Ascending aorta (tissue), 2 donors: Measurements from ENCODE around the gene YIF1A. TPM values are rescaled to one million over a fixed set of nuclear protein-coding genes. Genes with fewer than 3 reads are reported as not detected.
A peak's percentile ranks its signal among the peaks of the same experiment; 100 is the strongest.

ENCODE experiments used
- DNase-seq, 2 donors: peaks; one replicate each; pipeline ENCODE4 v3.0.0-alpha.2; 2019; ENCODE audit warnings: low spot score in 2 of 2
- H3K27ac ChIP-seq, 2 donors: fragments of 200-600 bp; sonication (generic); one replicate each; pipeline ENCODE4 v1.5.1; 2016 to 2017; ENCODE audit warnings: mild to moderate bottlenecking in 1 of 2
- H3K27me3 ChIP-seq: fragments of 200-600 bp; sonication (generic); one replicate; pipeline ENCODE4 v1.5.1; 2017
- H3K36me3 ChIP-seq, 2 donors: fragments of 200-600 bp; sonication (generic); one replicate each; pipeline ENCODE4 v1.5.1; 2016
- H3K4me1 ChIP-seq, 2 donors: fragments of 200-600 bp; sonication (generic); one replicate each; pipeline ENCODE4 v1.5.1; 2016 to 2017; ENCODE audit warnings: mild to moderate bottlenecking in 1 of 2
- H3K4me3 ChIP-seq, 2 donors: fragments of 200-600 bp; sonication (generic); one replicate each; pipeline ENCODE4 v1.5.1; 2016 to 2017; ENCODE audit warnings: mild to moderate bottlenecking in 1 of 2
- H3K9me3 ChIP-seq, 2 donors: fragments of 200-600 bp; sonication (generic); one replicate each; pipeline ENCODE4 v1.5.1; 2016
- intact Hi-C: fragments of 100-400 bp; cut with DNase I; formaldehyde crosslinking; loops from one replicate; pipeline ENCODE4 v1.15.1; 2023
- total RNA-seq: library from RNA; depleted of rRNA; stranded (reverse); fragments of >200 nt; gene quantifications from one replicate; pipeline ENCODE4 v1.1.0, GENCODE V29; 2016
- TF ChIP-seq, protein P1 (sequence below), 3 experiments: fragments of 200-600 bp in 2 of 3; fragments of 450-650 bp in 1 of 3; sonication (generic) in 2 of 3; IDR thresholded peaks; one replicate each; pipeline ENCODE4 v1.5.1; 2016 to 2019; ENCODE audit warnings: antibody characterized with exemption in 3 of 3, mild to moderate bottlenecking in 1 of 3, moderate library complexity in 1 of 3

YIF1A gene
- total RNA-seq, 1 donor from 2014 or later = 161 TPM

GRCh38 chr11:66331542-66332370 lies 42.8 kb upstream of the YIF1A start:
- Histone ChIP-seq H3K27ac (no peak overlapping the region), H3K4me3 (no peak overlapping the region), H3K9me3 (no peaks in the 10 kb centered on the region), H3K36me3 (peaks cover 8 to 13% of the 10 kb centered on the region in 2 donors), H3K27me3 (no peaks in the 10 kb centered on the region), H3K4me1 (peaks cover 11 to 32% of the 10 kb centered on the region in 2 donors)
- no peak for DNase-seq
- intact Hi-C loops = no loop called here
- TF ChIP-seq, protein P1, sequence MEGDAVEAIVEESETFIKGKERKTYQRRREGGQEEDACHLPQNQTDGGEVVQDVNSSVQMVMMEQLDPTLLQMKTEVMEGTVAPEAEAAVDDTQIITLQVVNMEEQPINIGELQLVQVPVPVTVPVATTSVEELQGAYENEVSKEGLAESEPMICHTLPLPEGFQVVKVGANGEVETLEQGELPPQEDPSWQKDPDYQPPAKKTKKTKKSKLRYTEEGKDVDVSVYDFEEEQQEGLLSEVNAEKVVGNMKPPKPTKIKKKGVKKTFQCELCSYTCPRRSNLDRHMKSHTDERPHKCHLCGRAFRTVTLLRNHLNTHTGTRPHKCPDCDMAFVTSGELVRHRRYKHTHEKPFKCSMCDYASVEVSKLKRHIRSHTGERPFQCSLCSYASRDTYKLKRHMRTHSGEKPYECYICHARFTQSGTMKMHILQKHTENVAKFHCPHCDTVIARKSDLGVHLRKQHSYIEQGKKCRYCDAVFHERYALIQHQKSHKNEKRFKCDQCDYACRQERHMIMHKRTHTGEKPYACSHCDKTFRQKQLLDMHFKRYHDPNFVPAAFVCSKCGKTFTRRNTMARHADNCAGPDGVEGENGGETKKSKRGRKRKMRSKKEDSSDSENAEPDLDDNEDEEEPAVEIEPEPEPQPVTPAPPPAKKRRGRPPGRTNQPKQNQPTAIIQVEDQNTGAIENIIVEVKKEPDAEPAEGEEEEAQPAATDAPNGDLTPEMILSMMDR (IDR thresholded peaks at IDR 0.05) = no peak

DNA sequence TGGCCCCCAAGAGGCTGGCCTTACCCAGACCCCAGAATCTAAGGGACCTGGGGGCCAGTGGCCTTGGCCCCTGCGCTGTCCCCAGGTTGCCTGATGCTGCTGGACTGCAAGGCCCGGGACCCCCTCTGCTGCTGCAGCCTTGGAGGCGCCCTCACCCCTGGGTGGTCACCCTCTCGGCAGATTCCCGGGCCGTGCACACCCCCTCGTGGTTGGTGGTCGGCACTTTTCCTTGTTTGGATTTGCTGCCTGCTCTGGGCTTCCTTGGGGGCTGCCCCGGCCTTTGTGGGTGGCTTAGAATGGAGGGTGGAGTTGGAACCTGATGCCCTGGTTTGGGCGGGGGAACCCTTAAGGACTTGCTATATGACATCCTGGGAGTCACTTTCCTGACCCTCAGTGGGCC lies 42.0 kb upstream of the YIF1A start:
- TF ChIP-seq, protein P1 (IDR thresholded peaks at IDR 0.05) = no peak
- Histone ChIP-seq H3K4me3 (no peak overlapping the region), H3K4me1 (peaks cover 9 to 28% of the 10 kb centered on the region in 2 donors), H3K9me3 (no peaks in the 10 kb centered on the region), H3K27me3 (no peaks in the 10 kb centered on the region), H3K27ac (no peak overlapping the region), H3K36me3 (peaks cover 8 to 13% of the 10 kb centered on the region in 2 donors)
- no peak for DNase-seq
- intact Hi-C loops = no loop called here

GRCh38 chr11:66329165-66329673 lies 40.3 kb upstream of the YIF1A start:
- no peak overlapping the region for H3K4me3 ChIP-seq
- no peaks in the 10 kb centered on the region for H3K27me3 ChIP-seq
- H3K27ac ChIP-seq = no peak overlapping the region
- DNase-seq = no peak
- intact Hi-C loops = no loop called here
- TF ChIP-seq, protein P1 (IDR thresholded peaks at IDR 0.05) = no peak
- H3K4me1 ChIP-seq = peaks cover 3 to 16% of the 10 kb centered on the region in 2 donors
- H3K36me3 ChIP-seq = peaks cover 8 to 13% of the 10 kb centered on the region in 2 donors
- no peaks in the 10 kb centered on the region for H3K9me3 ChIP-seq

DNA sequence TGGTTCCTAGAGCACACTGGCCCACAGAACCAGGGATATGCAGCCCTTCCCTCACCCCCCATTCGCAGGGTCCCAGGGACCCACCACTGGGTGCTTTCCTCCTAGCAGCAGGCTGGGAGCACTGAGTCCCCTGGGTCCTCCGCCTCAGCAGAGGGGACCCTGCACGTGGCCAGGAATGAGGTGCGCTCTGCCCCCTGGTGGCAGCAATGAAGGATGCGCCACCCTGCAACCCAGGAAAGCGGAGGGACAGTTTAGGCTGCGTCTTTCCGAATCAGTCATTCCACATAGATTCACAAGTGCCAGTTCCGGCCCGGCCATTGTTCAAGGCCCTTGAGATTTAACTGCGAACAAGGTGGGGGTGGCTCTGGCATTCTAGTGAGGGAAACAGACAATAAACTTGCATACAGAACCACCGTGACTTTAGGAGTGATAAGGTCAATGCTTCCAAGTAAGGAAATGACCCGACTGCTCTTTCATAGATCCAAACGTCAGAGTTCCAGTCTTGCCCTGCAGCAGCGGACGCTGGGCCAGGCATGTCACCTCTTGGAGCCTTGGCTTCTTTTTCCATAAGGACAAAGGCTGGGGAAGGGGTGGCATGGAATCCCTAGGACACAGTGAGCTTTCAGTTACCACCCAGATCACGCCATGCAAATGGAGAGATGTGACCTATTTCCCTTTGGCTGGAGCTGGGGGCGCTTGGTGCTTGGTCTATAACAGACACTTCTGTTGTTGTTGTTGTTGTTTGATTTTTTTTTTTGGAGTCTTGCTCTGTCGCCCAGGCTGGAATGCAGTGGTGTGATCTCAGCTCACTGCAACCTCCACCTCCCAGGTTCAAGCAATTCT lies 39.6 kb upstream of the YIF1A start:
- peaks cover 8 to 13% of the 10 kb centered on the region in 2 donors for H3K36me3 ChIP-seq
- TF ChIP-seq, protein P1 (IDR thresholded peaks at IDR 0.05) = peak; percentile 92 to 95 (median 94)
- peak in 1 of 2 donors; percentile 86 for DNase-seq
- H3K27me3 ChIP-seq = no peaks in the 10 kb centered on the region
- intact Hi-C loops = loop anchor here (1.0 kb wide), 1 partner anchor 16 kb away; no protein-coding TSS in a partner anchor
- peaks cover 3 to 16% of the 10 kb centered on the region in 2 donors for H3K4me1 ChIP-seq
- no peaks in the 10 kb centered on the region for H3K9me3 ChIP-seq
- H3K27ac ChIP-seq = no peak overlapping the region
- H3K4me3 ChIP-seq = peak overlapping the region in 1 of 2 donors; percentile 23

DNA sequence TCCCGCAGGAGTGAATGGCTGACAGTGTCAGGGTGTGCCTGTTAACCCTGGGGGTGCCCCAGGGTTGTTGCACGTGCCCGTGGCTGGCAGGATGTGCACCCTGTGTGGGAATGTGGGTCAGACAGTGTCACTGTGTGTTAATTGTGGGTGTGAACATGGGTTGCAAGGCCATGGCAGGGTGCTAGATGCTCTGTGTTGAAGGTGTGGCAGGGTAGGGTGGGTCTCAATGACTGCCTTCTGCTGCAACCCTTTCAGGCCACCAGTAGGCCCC lies 39.0 kb upstream of the YIF1A start:
- Histone ChIP-seq H3K4me1 (peaks cover 3 to 16% of the 10 kb centered on the region in 2 donors), H3K36me3 (peaks cover 3 to 8% of the 10 kb centered on the region in 2 donors), H3K27ac (peak overlapping the region in 1 of 2 donors; percentile 49), H3K27me3 (no peaks in the 10 kb centered on the region), H3K9me3 (no peaks in the 10 kb centered on the region), H3K4me3 (no peak overlapping the region)
- DNase-seq = no peak
- intact Hi-C loops = loop anchor here (1.0 kb wide), 1 partner anchor 16 kb away; no protein-coding TSS in a partner anchor
- TF ChIP-seq, protein P1 (IDR thresholded peaks at IDR 0.05) = no peak
